Measurements from ENCODE around the gene ANKDD1B. TPM values are rescaled to one million over a fixed set of nuclear protein-coding genes. Genes with fewer than 3 reads are reported as not detected.
A peak's percentile ranks its signal among the peaks of the same experiment; 100 is the strongest.

The ANKDD1B gene
- total and polyA plus RNA-seq, 9 of the 15 experiments (the other 6 are each of a cell fraction or from before 2014, with no cell fraction given) = 0.04 to 0.29 (median 0.18) TPM; not detected in 1

GRCh38 chr5:75707911-75708509 is 96.8 kb downstream of the ANKDD1B start (continued):
- no peak for TF ChIP-seq ZBTB9 (CRISPR knock-in tag; IDR thresholded peaks at IDR 0.05)
- no peak for TF ChIP-seq ZNF146 (CRISPR knock-in tag; IDR thresholded peaks at IDR 0.05; ENCODE audit: unreplicated experiment)
- no peak for TF ChIP-seq ATF7 (IDR thresholded peaks at IDR 0.05)
- no peak for TF ChIP-seq ZFX (CRISPR knock-in tag; IDR thresholded peaks at IDR 0.05)
- TF ChIP-seq ZNF444 (CRISPR knock-in tag; IDR thresholded peaks at IDR 0.05) = no peak
- 0 out of 4 replicates have a peak, but pooled peaks of 1 of the 2 experiments have one; percentile 27 for TF ChIP-seq FOXK2 (conservative IDR thresholded peaks at IDR 0.05 in 1 of 2, IDR thresholded peaks at IDR 0.05 in 1 of 2; ENCODE audit: low read depth in 2 of 2)
- no peak for TF ChIP-seq U2AF1 (optimal IDR thresholded peaks at IDR 0.05; ENCODE audit: low read depth, low read length)
- TF ChIP-seq FIP1L1 (IDR thresholded peaks at IDR 0.05; ENCODE audit: low read depth, low read length, poor library complexity, severe bottlenecking) = no peak
- TF ChIP-seq JUND (IDR thresholded peaks at IDR 0.05; ENCODE audit: borderline replicate concordance, low read depth, low read length) = peak; percentile 64; the same call in 1 of the 2 replicates
- peak; percentile 32; the same call in 1 of the 3 replicates for TF ChIP-seq JUND (tag; IDR thresholded peaks at IDR 0.05; ENCODE audit: borderline replicate concordance, low read depth, low read length)
- TF ChIP-seq ZNF134 (CRISPR knock-in tag; conservative IDR thresholded peaks at IDR 0.05) = no peak
- no peak for TF ChIP-seq HEY1 (CRISPR knock-in tag; IDR thresholded peaks at IDR 0.05; ENCODE audit: borderline replicate concordance)
- 0 out of 2 replicates have a peak, but pooled peaks have one; percentile 15 for TF ChIP-seq SMARCE1 (IDR thresholded peaks at IDR 0.05)
- no peak for TF ChIP-seq ZNF655 (CRISPR knock-in tag; IDR thresholded peaks at IDR 0.05)
- TF ChIP-seq GTF2A2 (tag; IDR thresholded peaks at IDR 0.05) = no peak
- no peak for TF ChIP-seq HDAC8 (tag; IDR thresholded peaks at IDR 0.05)
- no peak for TF ChIP-seq ILF3 (IDR thresholded peaks at IDR 0.05; ENCODE audit: borderline replicate concordance)
- no peak for TF ChIP-seq TEAD4 (IDR thresholded peaks at IDR 0.05; ENCODE audit: low read length)
- TF ChIP-seq TEAD4 (CRISPR knock-in tag; IDR thresholded peaks at IDR 0.05; ENCODE audit: borderline replicate concordance) = no peak
- TF ChIP-seq RBFOX2 (IDR thresholded peaks at IDR 0.05; ENCODE audit: low read depth, low read length) = no peak
- no peak for TF ChIP-seq E2F5 (CRISPR knock-in tag; IDR thresholded peaks at IDR 0.05)
- TF ChIP-seq MLX (CRISPR knock-in tag; conservative IDR thresholded peaks at IDR 0.05) = no peak
- no peak for TF ChIP-seq ZFP36 (IDR thresholded peaks at IDR 0.05; ENCODE audit: low read depth, low read length, partially characterized antibody)
- TF ChIP-seq ZNF57 (CRISPR knock-in tag; IDR thresholded peaks at IDR 0.05) = no peak
- TF ChIP-seq FOXA3 (CRISPR knock-in tag; conservative IDR thresholded peaks at IDR 0.05 in 1 of 2, IDR thresholded peaks at IDR 0.05 in 1 of 2) = no peak

All from K562 (cell line).